Activated CD4-positive, alpha-beta T cell treated with anti-CD3 and anti-CD28 coated beads for 36 hours (primary cell): Measurements from ENCODE around the gene ADGRD1. TPM values are rescaled to one million over a fixed set of nuclear protein-coding genes. Genes with fewer than 3 reads are reported as not detected.

ENCODE experiments used
- ATAC-seq: fragments of 200-7000 bp; cut with Tn5 transposase; one replicate; pipeline ENCODE4 v1.10.0; 2021; ENCODE audit warnings: mild to moderate bottlenecking, moderate library complexity
- CTCF ChIA-PET: fragments of 350-600 bp; sonication (Branson Sonifier 250); formaldehyde crosslinking; loops from one replicate; lab custom pipeline; 2021; ENCODE audit warnings: antibody characterized with exemption; lab: Charles Lee
- POLR2A ChIA-PET: fragments of 350-600 bp; sonication (Branson Sonifier 250); formaldehyde crosslinking; loops from one replicate; lab custom pipeline; 2021; ENCODE audit warnings: antibody characterized with exemption, inconsistent platforms; lab: Charles Lee
- DNase-seq: peaks from one replicate; pipeline ENCODE4 v3.0.0-alpha.2; 2020
- H3K27ac Mint-ChIP-seq: one replicate; pipeline ENCODE4 v1.8.0; 2021; ENCODE audit warnings: mixed read lengths
- H3K27me3 Mint-ChIP-seq: one replicate; pipeline ENCODE4 v1.8.0; 2021; ENCODE audit warnings: mixed read lengths
- H3K36me3 Mint-ChIP-seq: one replicate; pipeline ENCODE4 v1.8.0; 2021; ENCODE audit warnings: low read depth, mixed read lengths
- H3K4me1 Mint-ChIP-seq: one replicate; pipeline ENCODE4 v1.8.0; 2021; ENCODE audit warnings: mixed read lengths
- H3K4me3 Mint-ChIP-seq: one replicate; pipeline ENCODE4 v1.8.0; 2021; ENCODE audit warnings: mild to moderate bottlenecking, moderate library complexity, mixed read lengths
- H3K9me3 Mint-ChIP-seq: one replicate; pipeline ENCODE4 v1.8.0; 2021; ENCODE audit warnings: low read depth, mixed read lengths
- intact Hi-C, 2 experiments: fragments of 100-400 bp; cut with DNase I in 1 of 2; cut with micrococcal nuclease in 1 of 2; formaldehyde crosslinking; loops; one replicate each; pipeline versions ENCODE4 v1.14.2 to v1.15.1; 2022 to 2024; cut with DNase I, micrococcal nuclease
- total RNA-seq, 2 experiments: library from RNA; stranded (reverse); gene quantifications; one replicate each; pipeline ENCODE4 v1.2.3, GENCODE V29; 2021

Gene ADGRD1
- total RNA-seq, 2 experiments from 2014 or later = 1.8 to 2.3 TPM

GRCh38 chr12:130938186-130938585, 15.5 kb upstream of the ADGRD1 start:
- no peak overlapping the region for H3K4me3 Mint-ChIP-seq
- peaks cover 16% of the 10 kb centered on the region for H3K9me3 Mint-ChIP-seq

GRCh38 chr12:130944878-130945277, 8.8 kb upstream of the ADGRD1 start:
- Mint-ChIP-seq H3K4me3 (no peak overlapping the region), H3K9me3 (peaks cover 25% of the 10 kb centered on the region), H3K4me1 (no peaks in the 10 kb centered on the region), H3K36me3 (peaks cover 2% of the 10 kb centered on the region), H3K27me3 (peaks cover 19% of the 10 kb centered on the region), H3K27ac (no peak overlapping the region)
- CTCF ChIA-PET = no interaction called here
- POLR2A ChIA-PET = no interaction called here
- no peak for ATAC-seq
- DNase-seq = no peak
- intact Hi-C loops = no loop called here

More at GRCh38 chr12:130938186-130938585, 15.5 kb upstream of the ADGRD1 start:
- no peak for DNase-seq
- Mint-ChIP-seq H3K27ac (no peak overlapping the region), H3K4me1 (no peaks in the 10 kb centered on the region), H3K36me3 (peaks cover 2% of the 10 kb centered on the region), H3K27me3 (peaks cover 20% of the 10 kb centered on the region)
- POLR2A ChIA-PET = no interaction called here
- intact Hi-C loops = no loop called here
- no peak for ATAC-seq
- CTCF ChIA-PET = interaction anchor here (1.2 kb wide), 1 partner anchor 10 kb away, joined by 3 read pairs; no protein-coding TSS in a partner anchor

DNA sequence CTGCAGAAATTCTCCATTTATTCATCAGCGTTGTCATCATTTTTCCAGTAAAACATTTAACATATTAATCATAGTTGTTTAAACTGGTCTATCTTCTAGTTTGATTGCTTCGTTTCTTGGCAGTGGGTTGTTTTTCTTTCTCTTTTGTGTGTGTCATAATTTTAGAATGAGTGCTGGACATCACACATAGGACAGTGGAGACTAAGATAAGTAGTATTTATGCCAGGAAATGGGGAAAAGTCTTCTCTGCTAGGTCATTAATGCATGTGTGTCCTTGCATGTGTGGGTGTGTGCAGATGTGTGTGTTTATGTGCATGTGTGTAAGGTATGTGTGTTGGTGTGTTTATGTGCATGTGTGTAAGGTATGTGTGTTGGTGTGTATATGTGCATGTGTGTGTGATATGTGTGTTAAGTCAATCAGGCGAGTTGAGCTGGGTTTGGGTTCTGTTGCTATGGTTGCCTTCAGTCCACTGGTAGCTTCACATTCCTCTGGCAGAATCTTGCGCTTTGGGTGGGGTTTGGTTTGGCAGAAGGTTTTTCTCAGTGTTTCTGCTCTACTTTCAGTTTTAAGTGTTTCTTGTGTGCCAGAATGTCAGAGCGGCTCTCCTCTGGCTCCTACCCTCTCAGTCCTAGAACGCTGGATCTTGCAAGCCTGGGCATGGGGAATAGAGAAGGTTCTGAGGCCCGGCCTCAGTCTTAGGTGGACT, 7.8 kb upstream of the ADGRD1 start:
- ChIA-PET CTCF (no interaction called here), POLR2A (no interaction called here)
- Mint-ChIP-seq H3K36me3 (no peaks in the 10 kb centered on the region), H3K9me3 (peaks cover 17% of the 10 kb centered on the region), H3K4me3 (no peak overlapping the region), H3K27me3 (peaks cover 20% of the 10 kb centered on the region), H3K27ac (no peak overlapping the region), H3K4me1 (no peaks in the 10 kb centered on the region)
- intact Hi-C loops = no loop called here
- DNase-seq (no peak), ATAC-seq (no peak)

DNA sequence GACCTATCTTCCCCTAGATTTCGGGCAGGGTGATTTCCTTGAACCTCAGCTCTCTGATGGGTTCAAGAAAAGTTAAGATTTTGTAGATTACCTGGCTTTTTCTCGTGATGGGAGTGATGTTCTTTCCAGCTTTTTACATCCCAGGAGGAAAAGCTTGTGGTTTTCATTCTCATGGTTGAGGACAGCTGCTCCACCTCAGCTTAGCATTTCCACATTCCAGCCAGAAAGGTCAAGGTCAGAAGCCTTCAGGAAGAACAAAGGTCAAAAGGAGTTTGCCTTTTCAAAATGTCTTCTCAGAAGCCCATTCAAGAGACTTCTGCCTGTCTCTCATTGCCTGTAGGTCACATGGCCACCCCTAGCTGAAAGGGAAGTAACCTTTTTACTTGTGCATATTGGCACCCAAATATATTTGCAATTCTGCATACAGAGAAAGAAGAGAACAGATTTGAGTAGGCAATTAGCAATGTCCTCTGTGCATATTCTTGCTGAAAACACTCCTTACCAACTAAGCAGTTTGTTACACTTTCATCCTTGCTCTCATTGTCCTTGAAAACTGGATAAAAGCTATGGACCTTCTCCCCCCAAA, 6.6 kb upstream of the ADGRD1 start:
- Mint-ChIP-seq H3K4me1 (no peaks in the 10 kb centered on the region), H3K9me3 (peaks cover 14% of the 10 kb centered on the region), H3K4me3 (no peak overlapping the region), H3K27me3 (peaks cover 21% of the 10 kb centered on the region), H3K36me3 (no peaks in the 10 kb centered on the region), H3K27ac (no peak overlapping the region)
- no peak for ATAC-seq
- CTCF ChIA-PET = no interaction called here
- intact Hi-C loops = no loop called here
- DNase-seq = no peak
- POLR2A ChIA-PET = no interaction called here

GRCh38 chr12:130948136-130948535, 5.6 kb upstream of the ADGRD1 start:
- POLR2A ChIA-PET = no interaction called here
- Mint-ChIP-seq H3K4me3 (no peak overlapping the region), H3K9me3 (peaks cover 14% of the 10 kb centered on the region), H3K4me1 (no peaks in the 10 kb centered on the region), H3K27me3 (peaks cover 24% of the 10 kb centered on the region), H3K36me3 (no peaks in the 10 kb centered on the region), H3K27ac (no peak overlapping the region)
- no peak for DNase-seq
- no peak for ATAC-seq
- CTCF ChIA-PET = no interaction called here
- intact Hi-C loops = no loop called here

DNA sequence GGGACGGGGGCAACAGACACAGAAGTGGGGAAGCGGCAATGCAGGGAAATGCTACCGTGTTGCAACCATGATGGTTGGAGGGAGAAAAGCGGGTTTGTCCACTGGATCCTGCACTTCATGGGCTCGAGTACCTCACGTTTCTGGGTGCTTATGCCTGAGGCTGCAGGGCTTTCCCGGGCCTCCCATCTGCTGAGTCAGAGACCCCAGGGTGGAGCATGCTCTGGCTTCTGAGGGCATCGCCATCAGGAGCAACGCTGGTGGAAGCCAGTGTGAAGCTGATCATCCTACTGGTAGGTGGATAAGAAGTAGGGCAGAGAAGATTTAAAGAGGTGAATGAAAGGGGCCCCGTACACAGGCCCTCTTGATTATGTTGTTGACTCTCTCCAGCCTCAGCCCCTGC, 5.0 kb upstream of the ADGRD1 start:
- Mint-ChIP-seq H3K27me3 (peaks cover 29% of the 10 kb centered on the region), H3K36me3 (no peaks in the 10 kb centered on the region), H3K4me3 (no peak overlapping the region), H3K27ac (no peak overlapping the region), H3K4me1 (peaks cover 2% of the 10 kb centered on the region), H3K9me3 (peaks cover 12% of the 10 kb centered on the region)
- no peak for ATAC-seq
- intact Hi-C loops = no loop called here
- ChIA-PET CTCF (no interaction called here), POLR2A (no interaction called here)
- DNase-seq = no peak

DNA sequence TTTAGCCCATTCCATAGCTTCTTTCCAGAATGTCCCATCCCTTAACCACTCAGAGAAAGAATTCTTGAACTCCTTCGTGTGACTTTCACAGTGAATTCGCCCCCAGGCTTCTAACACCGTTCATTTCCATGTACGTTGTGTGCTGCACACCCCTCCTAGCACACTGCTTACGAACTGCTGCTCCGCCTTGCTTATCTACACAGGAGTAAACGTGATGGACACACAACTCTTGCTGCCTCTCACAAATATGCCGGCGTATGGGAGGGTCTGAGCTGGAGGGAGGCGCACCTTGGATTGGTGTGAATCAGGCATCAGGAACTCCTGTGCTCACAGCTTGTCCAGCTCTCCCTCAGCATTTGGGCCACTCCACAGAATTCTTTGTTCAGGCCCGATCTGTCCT, 3.9 kb upstream of the ADGRD1 start:
- Mint-ChIP-seq H3K9me3 (peaks cover 12% of the 10 kb centered on the region), H3K27ac (no peak overlapping the region), H3K27me3 (peaks cover 34% of the 10 kb centered on the region), H3K36me3 (no peaks in the 10 kb centered on the region), H3K4me1 (peaks cover 3% of the 10 kb centered on the region), H3K4me3 (no peak overlapping the region)
- intact Hi-C loops = no loop called here
- ChIA-PET POLR2A (no interaction called here), CTCF (interaction anchor here (0.9 kb wide), 1 partner anchor 11 kb away, joined by 3 read pairs; no protein-coding TSS in a partner anchor)
- ATAC-seq (no peak), DNase-seq (no peak)

GRCh38 chr12:130951636-130952035, 2.1 kb upstream of the ADGRD1 start:
- H3K4me1 Mint-ChIP-seq = peaks cover 3% of the 10 kb centered on the region
- no peak overlapping the region for H3K4me3 Mint-ChIP-seq
- CTCF ChIA-PET = no interaction called here

GRCh38 chr12:130952171-130952954, 1.3 kb upstream of the ADGRD1 start:
- Mint-ChIP-seq H3K9me3 (no peaks in the 10 kb centered on the region), H3K36me3 (no peaks in the 10 kb centered on the region), H3K27ac (no peak overlapping the region), H3K27me3 (peaks cover 25% of the 10 kb centered on the region), H3K4me1 (peaks cover 3% of the 10 kb centered on the region), H3K4me3 (no peak overlapping the region)
- intact Hi-C loops = no loop called here
- ATAC-seq (no peak), DNase-seq (no peak)
- ChIA-PET POLR2A (no interaction called here), CTCF (no interaction called here)

More at GRCh38 chr12:130951636-130952035, 2.1 kb upstream of the ADGRD1 start:
- POLR2A ChIA-PET = no interaction called here
- DNase-seq (no peak), ATAC-seq (no peak)
- Mint-ChIP-seq H3K9me3 (no peaks in the 10 kb centered on the region), H3K27ac (no peak overlapping the region), H3K27me3 (peaks cover 25% of the 10 kb centered on the region), H3K36me3 (no peaks in the 10 kb centered on the region)
- intact Hi-C loops = no loop called here

DNA sequence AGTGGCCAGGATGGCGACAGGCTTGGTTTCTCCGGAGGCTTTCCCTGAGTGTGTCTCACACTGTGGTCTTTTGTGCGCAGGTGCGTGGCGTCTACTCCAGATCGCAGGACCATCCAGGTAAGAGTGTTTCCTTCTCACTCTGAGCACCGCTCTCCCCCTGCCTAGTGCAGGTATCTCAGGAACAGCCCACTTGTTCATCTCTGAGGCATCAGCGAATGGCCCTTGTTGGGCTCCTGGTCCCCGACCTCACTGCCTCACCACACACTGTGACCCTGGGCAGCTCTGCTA, 781 bp downstream of the ADGRD1 start:
- ATAC-seq (no peak), DNase-seq (no peak)
- POLR2A ChIA-PET = no interaction called here
- H3K27ac Mint-ChIP-seq = no peak overlapping the region
- H3K9me3 Mint-ChIP-seq = no peaks in the 10 kb centered on the region
- H3K27me3 Mint-ChIP-seq = peaks cover 23% of the 10 kb centered on the region
- H3K4me3 Mint-ChIP-seq = no peak overlapping the region
- peaks cover 3% of the 10 kb centered on the region for H3K4me1 Mint-ChIP-seq
- intact Hi-C loops = no loop called here
- no peaks in the 10 kb centered on the region for H3K36me3 Mint-ChIP-seq
- CTCF ChIA-PET = interaction anchor here (0.8 kb wide), 1 partner anchor 178 kb away, joined by 3 read pairs; no protein-coding TSS in a partner anchor

GRCh38 chr12:130955238-130955816, 1.6 kb downstream of the ADGRD1 start:
- ChIA-PET POLR2A (interaction anchor here (0.6 kb wide), 1 partner anchor 494 kb away, joined by 3 read pairs; no protein-coding TSS in a partner anchor), CTCF (interaction anchor here (0.8 kb wide), 1 partner anchor 177 kb away, joined by 3 read pairs; no protein-coding TSS in a partner anchor)
- intact Hi-C loops = no loop called here
- Mint-ChIP-seq H3K4me1 (peaks cover 3% of the 10 kb centered on the region), H3K27me3 (peaks cover 19% of the 10 kb centered on the region), H3K4me3 (no peak overlapping the region), H3K27ac (no peak overlapping the region), H3K36me3 (no peaks in the 10 kb centered on the region), H3K9me3 (no peaks in the 10 kb centered on the region)
- DNase-seq (no peak), ATAC-seq (no peak)
